Occipital lobe (tissue), 2 donors: Measurements from ENCODE around the gene KLC1. TPM values are rescaled to one million over a fixed set of nuclear protein-coding genes. Genes with fewer than 3 reads are reported as not detected.
A peak's percentile ranks its signal among the peaks of the same experiment; 100 is the strongest.

Experiments used
- DNase-seq: peaks from one replicate; lab custom pipeline; 2025; lab: John Stamatoyannopoulos, UW
- total RNA-seq: library from RNA; depleted of rRNA; stranded (reverse); fragments of >200 nt; gene quantifications from one replicate; pipeline ENCODE4 v1.2.3, GENCODE V29; 2014

KLC1 gene
- total RNA-seq, 1 donor from 2014 or later, result 355 TPM

DNA sequence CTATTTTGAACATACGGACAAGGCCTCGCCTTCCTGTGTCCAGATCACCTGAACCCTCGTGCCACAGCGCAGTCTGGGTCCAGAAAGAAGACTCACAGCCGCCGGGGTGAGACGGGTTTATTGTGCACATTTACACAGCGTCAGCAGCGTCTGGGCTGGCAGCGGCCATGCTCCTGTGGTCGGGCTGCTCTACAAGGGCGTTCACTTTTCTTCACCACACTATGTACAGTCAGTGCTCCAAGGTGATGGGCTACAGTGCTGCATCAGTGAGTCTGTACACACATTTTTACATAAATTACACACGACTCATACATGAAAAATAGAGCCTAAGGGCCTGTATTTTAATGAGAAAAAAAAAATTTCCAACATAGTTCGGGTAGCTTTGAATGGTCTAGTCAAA is 104.6 kb downstream of the KLC1 start:
- no peak for DNase-seq

- no peak for DNase-seq
These were observed 105.3 kb downstream of the KLC1 start for GRCh38 chr14:103734081-103734888.

DNA sequence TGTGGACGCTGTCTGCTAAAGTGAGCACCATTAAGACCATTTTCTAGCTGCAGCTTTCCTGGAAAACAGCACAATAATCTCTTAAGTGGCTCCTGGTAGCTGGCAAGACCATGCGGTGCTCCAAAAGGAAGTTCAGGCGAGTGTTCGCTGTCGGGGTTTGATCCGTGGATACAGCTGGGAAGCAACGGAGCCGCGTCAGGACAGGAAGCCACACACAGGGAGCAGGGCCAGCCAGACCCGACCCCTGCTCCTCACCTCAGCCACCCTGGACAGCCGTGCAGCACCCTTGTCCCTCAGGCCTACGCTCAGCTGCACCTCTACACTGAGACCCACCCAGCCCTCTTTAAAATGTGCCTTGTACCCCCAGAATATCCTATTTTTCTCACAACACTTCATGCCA is 106.0 kb downstream of the KLC1 start:
- DNase-seq, result no peak

- DNase-seq, result no peak
These were observed 106.4 kb downstream of the KLC1 start for GRCh38 chr14:103735439-103735814.

- no peak for DNase-seq
These were observed 107.0 kb downstream of the KLC1 start for GRCh38 chr14:103735815-103736545.

- DNase-seq, result no peak
These were observed 107.8 kb downstream of the KLC1 start for GRCh38 chr14:103736546-103737431.

DNA sequence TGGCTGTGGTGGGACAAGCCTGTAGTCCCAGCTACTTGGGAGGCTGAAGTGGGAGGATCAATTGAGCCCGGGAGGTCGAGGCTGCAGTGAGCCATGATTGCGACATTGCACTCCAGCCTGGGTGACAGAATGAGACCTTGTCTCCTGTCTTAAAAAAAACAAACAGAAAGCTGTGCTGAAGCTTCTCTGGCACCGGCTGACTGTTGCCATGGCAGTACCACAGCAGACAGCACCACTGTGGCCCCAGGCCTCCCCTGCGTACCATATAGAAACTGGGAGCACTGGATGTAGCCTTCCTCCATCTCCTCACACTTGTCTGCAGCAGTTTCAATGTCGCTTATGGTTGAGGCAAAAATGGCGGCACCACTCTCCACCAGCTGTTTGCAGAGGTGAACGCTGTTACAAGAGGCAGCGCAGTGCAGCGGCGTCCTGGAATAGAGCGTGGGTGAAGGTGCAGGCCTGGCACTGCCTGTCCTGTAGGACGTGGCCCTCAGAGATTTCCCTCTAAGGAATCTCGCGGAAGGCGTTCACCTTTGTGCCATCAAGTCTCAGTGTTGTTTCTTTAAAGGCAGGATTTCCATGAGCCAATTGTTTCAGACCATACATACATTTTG is 108.5 kb downstream of the KLC1 start:
- no peak for DNase-seq

DNA sequence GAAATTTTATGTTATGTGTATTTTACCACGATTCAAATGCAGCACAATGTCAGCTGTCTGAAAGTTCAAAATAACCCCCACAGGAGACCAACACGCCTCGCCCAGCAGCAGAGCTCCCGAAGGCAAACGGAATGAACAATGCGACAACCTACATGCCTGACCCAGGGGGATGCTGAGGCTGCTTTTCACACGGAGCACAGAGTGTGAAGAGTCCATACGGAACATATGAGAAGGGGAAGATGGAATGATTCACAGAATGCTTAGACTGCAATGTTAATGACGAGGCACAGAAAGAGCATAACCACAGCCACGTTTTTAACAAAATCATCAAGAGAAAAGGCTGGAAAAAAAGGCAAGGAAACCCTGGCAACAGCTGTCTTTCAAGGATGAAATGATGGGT is 109.2 kb downstream of the KLC1 start:
- no peak for DNase-seq

DNA sequence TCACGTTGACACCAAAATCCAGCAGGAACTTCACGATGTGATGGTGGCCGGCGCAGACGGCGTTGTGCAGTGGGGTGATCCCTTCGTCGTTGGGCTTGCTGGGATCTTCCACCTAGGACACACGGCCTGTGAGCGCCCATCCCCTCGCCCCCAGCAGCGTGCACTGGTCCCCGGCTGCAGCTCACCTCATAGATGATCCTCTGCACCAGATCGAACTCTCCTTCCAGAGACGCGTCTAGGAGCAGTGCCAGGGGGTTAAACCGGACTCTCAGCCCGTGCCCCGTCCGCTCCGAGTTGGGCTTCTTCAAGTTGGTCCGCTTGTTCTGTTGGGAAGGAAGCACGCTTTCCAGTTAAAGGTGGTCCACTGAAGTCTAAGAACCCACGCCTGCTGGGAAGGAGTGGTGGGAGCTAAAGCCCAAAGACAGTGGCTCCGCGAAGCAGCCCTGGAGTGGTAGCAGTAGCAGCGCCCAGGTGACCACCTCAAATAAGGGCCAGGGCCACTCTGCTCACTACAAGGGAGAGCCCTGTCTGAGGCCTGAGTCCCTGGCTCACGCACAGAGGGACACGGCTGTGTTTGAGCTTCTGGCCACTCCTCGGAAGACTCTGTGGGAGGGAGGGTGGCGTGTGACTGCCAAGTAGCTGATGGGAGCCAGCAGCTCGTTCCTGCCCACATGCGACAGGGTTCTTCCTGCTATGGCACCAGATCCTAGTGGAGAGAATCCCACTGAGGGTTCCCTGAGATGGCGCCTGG is 109.9 kb downstream of the KLC1 start:
- DNase-seq, result peak; percentile 47

GRCh38 chr14:103739466-103739792 is 110.4 kb downstream of the KLC1 start:
- DNase-seq, result no peak

GRCh38 chr14:103739793-103740501 is 110.9 kb downstream of the KLC1 start:
- DNase-seq, result no peak

DNA sequence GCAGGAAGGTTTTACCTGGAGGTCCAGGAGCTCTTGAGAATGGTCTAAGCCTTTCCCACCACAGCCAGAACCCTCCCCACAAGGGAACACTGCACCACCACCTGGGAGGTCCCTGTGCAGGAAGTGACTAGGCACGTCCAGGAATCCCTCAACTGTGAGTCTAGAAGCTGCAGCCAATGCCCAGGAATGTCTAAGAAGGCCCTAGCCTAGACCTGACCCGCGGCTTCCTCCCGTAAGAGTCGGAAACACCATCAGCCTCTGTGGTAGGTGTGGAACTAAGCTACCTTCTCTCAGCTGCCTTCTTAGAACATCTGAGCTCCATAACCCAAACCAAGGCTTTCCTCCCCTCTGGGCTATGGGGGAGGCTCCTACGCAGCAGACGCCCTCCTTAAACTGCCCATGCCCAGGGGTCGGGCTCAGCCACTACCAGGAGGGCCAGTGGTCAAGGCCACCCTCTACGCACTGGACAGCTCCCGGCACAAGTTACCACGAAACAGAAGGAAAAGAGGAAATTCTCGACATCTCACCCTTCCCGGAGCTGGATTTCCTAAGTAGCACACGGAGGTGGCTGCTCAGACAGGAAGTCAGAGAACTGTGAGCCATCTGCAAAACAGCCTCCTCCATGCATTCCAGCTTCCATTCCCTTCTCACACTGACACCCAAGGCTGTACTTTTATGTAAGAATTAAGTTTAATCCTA is 112.1 kb downstream of the KLC1 start:
- no peak for DNase-seq

GRCh38 chr14:103741876-103742275 is 112.9 kb downstream of the KLC1 start:
- no peak for DNase-seq

DNA sequence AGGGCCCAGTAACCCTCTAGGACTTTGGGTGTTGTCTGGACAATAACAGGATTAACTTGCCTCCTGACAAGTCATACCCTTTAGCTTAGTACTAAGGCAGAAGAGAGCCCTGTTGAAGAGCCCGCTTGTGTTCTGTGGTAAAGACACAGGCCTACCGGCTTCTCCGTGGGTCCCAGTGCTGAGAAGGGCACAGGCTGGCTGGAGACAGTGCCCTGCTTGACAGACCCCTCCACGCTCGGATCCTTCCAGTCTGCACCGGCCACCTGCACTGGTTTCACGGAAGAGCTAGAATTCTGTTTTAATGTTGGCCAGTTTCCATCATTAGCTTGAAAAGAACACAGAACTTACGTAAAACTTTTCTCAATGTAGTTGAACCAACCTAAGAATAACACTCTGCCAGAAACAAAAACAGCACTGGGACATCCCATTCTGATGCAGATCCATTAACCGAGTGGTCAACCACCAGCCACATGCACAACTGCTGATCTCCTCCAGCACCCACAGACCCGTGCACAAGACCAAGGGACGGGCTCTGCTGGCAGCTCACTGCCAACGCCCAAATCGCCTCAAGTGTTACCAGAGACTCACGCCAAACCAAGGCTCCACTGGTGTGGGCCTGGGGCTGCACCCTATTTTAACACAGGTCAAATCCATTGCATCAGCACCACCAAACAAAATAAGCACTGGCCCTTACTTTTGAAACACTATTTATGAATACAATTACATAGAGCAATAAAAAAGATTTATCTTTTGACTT is 113.7 kb downstream of the KLC1 start:
- DNase-seq, result no peak

DNA sequence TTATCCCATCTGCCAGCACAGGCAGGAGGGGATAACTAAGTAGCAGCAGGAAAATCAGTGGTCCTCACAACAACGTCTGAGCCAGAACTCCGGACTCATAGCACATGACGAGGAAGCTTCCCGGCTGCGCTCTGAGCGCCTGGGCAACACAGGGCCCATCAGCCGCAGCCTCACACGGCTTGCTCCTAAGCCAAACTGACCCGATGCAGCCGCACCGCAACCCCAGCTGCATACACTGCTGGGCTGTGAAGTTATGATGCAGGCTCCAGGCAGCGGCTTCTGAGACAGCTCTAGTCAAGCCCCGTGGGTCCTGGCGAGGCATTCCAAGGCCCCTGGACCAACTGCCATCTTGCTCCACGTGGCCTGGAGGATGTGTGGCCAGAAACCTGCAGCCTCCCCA is 114.7 kb downstream of the KLC1 start:
- no peak for DNase-seq

DNA sequence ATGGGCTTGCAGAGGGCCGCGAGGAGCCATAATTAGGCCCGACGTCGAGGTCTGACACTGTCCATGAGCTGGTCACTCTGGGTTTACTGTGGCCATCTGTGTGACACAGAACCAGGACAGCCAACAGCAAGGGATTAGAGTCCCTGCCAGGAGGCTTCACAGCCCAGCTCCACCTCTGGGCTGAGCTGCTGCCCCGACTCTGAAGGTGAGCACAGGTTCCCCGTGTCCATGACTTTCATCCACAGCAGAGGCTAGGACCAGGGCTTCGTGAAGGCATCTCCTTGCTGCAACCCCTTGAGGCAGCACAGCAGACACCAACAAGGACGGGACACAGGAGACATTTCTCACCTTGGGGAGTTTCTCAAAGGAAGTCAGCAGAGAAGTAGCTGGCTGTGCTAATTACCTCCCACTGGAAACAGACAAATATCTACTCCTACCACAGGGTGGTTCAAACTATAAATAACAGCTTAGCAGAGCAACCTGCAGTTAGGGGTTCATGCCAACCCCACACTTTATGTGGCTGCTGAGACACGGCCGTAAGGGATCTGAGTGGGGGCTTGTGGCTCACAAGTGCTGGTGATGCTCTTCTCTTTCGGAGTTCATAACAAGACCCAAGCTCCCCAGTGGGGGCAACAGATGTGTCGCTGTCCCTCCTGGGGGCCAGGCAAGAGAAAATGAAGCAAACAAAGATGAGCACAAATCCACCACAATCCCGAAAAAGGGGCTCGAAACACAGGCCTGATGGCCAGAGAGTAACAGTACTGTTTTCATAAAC is 115.8 kb downstream of the KLC1 start:
- DNase-seq, result no peak

GRCh38 chr14:103745424-103745823 is 116.4 kb downstream of the KLC1 start:
- no peak for DNase-seq

- DNase-seq, result peak; percentile 52
These were observed 117.7 kb downstream of the KLC1 start for GRCh38 chr14:103746701-103747100.
